Keratinocyte (primary cell): ENCODE results near the gene ZNF503. TPM values are rescaled to one million over a fixed set of nuclear protein-coding genes. Genes with fewer than 3 reads are reported as not detected.

ENCODE experiments used
- DNase-seq: peaks from one replicate; pipeline ENCODE4 v3.0.0-alpha.2; 2011; ENCODE audit warnings: low read depth, missing footprints, low spot score
- FAIRE-seq: peaks from 2 replicates; lab custom pipeline; 2011; peaks lifted over from hg19 to GRCh38; lab: Jason Lieb, UNC
- H2AFZ ChIP-seq: 2 replicates; pipeline ENCODE4 v1.6.0; 2012; ENCODE audit warnings: low read length, control low read depth, inconsistent platforms; ENCODE audit not compliant: control insufficient read depth
- H3K27ac ChIP-seq: 2 replicates; pipeline ENCODE4 v1.5.1; 2011; ENCODE audit warnings: low read length; ENCODE audit not compliant: control insufficient read depth, insufficient read depth
- H3K27me3 ChIP-seq: 3 replicates; pipeline ENCODE4 v1.6.0; 2011; ENCODE audit warnings: low read length; ENCODE audit not compliant: control insufficient read depth, insufficient read depth; ENCODE audit errors: extremely low read depth
- H3K36me3 ChIP-seq, 2 experiments: 2 replicates in 1 of 2; 3 replicates in 1 of 2; pipeline ENCODE4 v1.5.1; 2011; ENCODE audit warnings: low read length in 2 of 2, mild to moderate bottlenecking in 1 of 2; ENCODE audit not compliant: control insufficient read depth in 2 of 2, insufficient read depth in 2 of 2; ENCODE audit errors: extremely low read depth in 1 of 2
- H3K4me1 ChIP-seq: 3 replicates; pipeline ENCODE4 v1.5.1; 2011; ENCODE audit warnings: low read length; ENCODE audit not compliant: control insufficient read depth, insufficient read depth; ENCODE audit errors: extremely low read depth
- H3K4me2 ChIP-seq: 3 replicates; pipeline ENCODE4 v1.6.0; 2011; ENCODE audit warnings: low read depth, low read length; ENCODE audit not compliant: control insufficient read depth, insufficient read depth; ENCODE audit errors: extremely low read depth
- H3K4me3 ChIP-seq, 3 experiments: fragments of 200-600 bp in 1 of 3; sonication (generic) in 1 of 3; 2 replicates in 2 of 3; 3 replicates in 1 of 3; pipeline ENCODE4 v1.5.1; 2011 to 2016; ENCODE audit warnings: low read length in 3 of 3, mild to moderate bottlenecking in 3 of 3, control low read depth in 2 of 3, inconsistent platforms in 1 of 3, low read depth in 1 of 3, mixed read lengths in 1 of 3, mixed run types in 1 of 3, moderate library complexity in 1 of 3; ENCODE audit not compliant: control insufficient read depth in 2 of 3, insufficient read depth in 2 of 3; ENCODE audit errors: extremely low read depth in 1 of 3
- H3K79me2 ChIP-seq: 2 replicates; pipeline ENCODE4 v1.6.0; 2012; ENCODE audit warnings: low read length; ENCODE audit not compliant: control insufficient read depth, insufficient read depth
- H3K9ac ChIP-seq: 3 replicates; pipeline ENCODE4 v1.6.0; 2011; ENCODE audit warnings: low read length; ENCODE audit not compliant: control insufficient read depth, insufficient read depth; ENCODE audit errors: extremely low read depth
- H3K9me1 ChIP-seq: 3 replicates; pipeline ENCODE4 v1.6.0; 2011; ENCODE audit warnings: low read length; ENCODE audit not compliant: control insufficient read depth, insufficient read depth; ENCODE audit errors: extremely low read depth
- H3K9me3 ChIP-seq: 2 replicates; pipeline ENCODE4 v1.5.1; 2012; ENCODE audit warnings: low read depth, low read length; ENCODE audit not compliant: control insufficient read depth
- H4K20me1 ChIP-seq: 3 replicates; pipeline ENCODE4 v1.6.0; 2011; ENCODE audit warnings: low read length; ENCODE audit not compliant: control insufficient read depth, insufficient read depth; ENCODE audit errors: extremely low read depth
- CTCF ChIP-seq, 3 experiments: IDR thresholded peaks in 1 of 3; conservative IDR thresholded peaks in 1 of 3; optimal IDR thresholded peaks in 1 of 3; 2 replicates in 2 of 3; 3 replicates in 1 of 3; pipeline versions ENCODE3 to v1.5.1; 2011; ENCODE audit warnings: low read length in 3 of 3, mild to moderate bottlenecking in 3 of 3, moderate library complexity in 2 of 3, control low read depth in 1 of 3, inconsistent platforms in 1 of 3; ENCODE audit not compliant: insufficient read depth in 2 of 3; ENCODE audit errors: extremely low read depth in 1 of 3
- EZH2 ChIP-seq: IDR thresholded peaks from one replicate; pipeline ENCODE4 v1.6.1; 2012; ENCODE audit warnings: inconsistent platforms, mild to moderate bottlenecking, low read length, moderate library complexity
- dilution Hi-C: fragments of 300-500 bp; cut with MboI; formaldehyde crosslinking; loops from one replicate; pipeline ENCODE4 v1.7.0; 2020; ENCODE audit warnings: low sequenced_read_pairs; ENCODE audit not compliant: extremely low pct_ligation_motif_present
- polyA plus RNA-seq, 5 experiments: library from polyadenylated mRNA; depleted of rRNA in 3 of 5; stranded (reverse) in 3 of 5; stranded (forward) in 1 of 5; unstranded in 1 of 5; fragments of >200 nt; gene quantifications; 1 replicate in 1 of 5; 2 replicates in 3 of 5; 3 replicates in 1 of 5; pipeline versions ENCODE4 v1.2.1 to v1.2.3, GENCODE V29; 2011 to 2012; ENCODE audit warnings: missing spikeins in 2 of 5, low read depth in 1 of 5, low replicate concordance in 1 of 5

Gene ZNF503
- polyA plus RNA-seq, 1 donor (not counting 4 experiments of a cell fraction or from before 2014, with no cell fraction given) = 1.5 TPM

- dilution Hi-C loops = no loop called here
- TF ChIP-seq CTCF (optimal IDR thresholded peaks at IDR 0.05 in 1 of 3, IDR thresholded peaks at IDR 0.05 in 1 of 3, conservative IDR thresholded peaks at IDR 0.05 in 1 of 3; ENCODE audit: extremely low read depth in 1 of 3, insufficient read depth in 2 of 3, low read length in 3 of 3) (no peak), EZH2 (no peak)
Observed at GRCh38 chr10:75351637-75352036, 49.9 kb downstream of the ZNF503 start.

GRCh38 chr10:75350791-75351190 lies 50.8 kb downstream of the ZNF503 start:
- Histone ChIP-seq H3K4me1 (peaks cover 8% of the 10 kb centered on the region), H3K9me3 (peaks cover under 1% of the 10 kb centered on the region), H3K36me3 (no peaks in the 10 kb centered on the region), H4K20me1 (no peaks in the 10 kb centered on the region), H2AFZ (no peak overlapping the region), H3K27ac (no peak overlapping the region), H3K4me2 (no peak overlapping the region), H3K79me2 (no peaks in the 10 kb centered on the region), H3K9ac (no peak overlapping the region), H3K9me1 (no peaks in the 10 kb centered on the region), H3K4me3 (no peak overlapping the region), H3K27me3 (no peaks in the 10 kb centered on the region)
- dilution Hi-C loops = no loop called here
- FAIRE-seq (peak; percentile 84), DNase-seq (peak; percentile 23)
- TF ChIP-seq EZH2 (no peak), CTCF (optimal IDR thresholded peaks at IDR 0.05 in 1 of 3, IDR thresholded peaks at IDR 0.05 in 1 of 3, conservative IDR thresholded peaks at IDR 0.05 in 1 of 3; ENCODE audit: extremely low read depth in 1 of 3, insufficient read depth in 2 of 3, low read length in 3 of 3) (no peak)

More at GRCh38 chr10:75351637-75352036, 49.9 kb downstream of the ZNF503 start:
- no peaks in the 10 kb centered on the region for H4K20me1 ChIP-seq
- H3K36me3 ChIP-seq = no peaks in the 10 kb centered on the region
- H3K79me2 ChIP-seq = no peaks in the 10 kb centered on the region
- no peak overlapping the region for H3K27ac ChIP-seq
- no peaks in the 10 kb centered on the region for H3K9me1 ChIP-seq
- no peak overlapping the region for H3K4me2 ChIP-seq
- H3K9me3 ChIP-seq = peaks cover 2% of the 10 kb centered on the region
- H3K27me3 ChIP-seq = no peaks in the 10 kb centered on the region
- no peak overlapping the region for H3K9ac ChIP-seq
- no peak overlapping the region for H2AFZ ChIP-seq
- FAIRE-seq = no peak
- H3K4me3 ChIP-seq = no peak overlapping the region
- no peak for DNase-seq
- H3K4me1 ChIP-seq = peaks cover 8% of the 10 kb centered on the region

Other genes with a start within 250 kb of the ZNF503 start
- gene VDAC2, start 191.0 kb downstream of the ZNF503 start, polyA plus RNA-seq = 82.5 to 218 TPM (median 152 TPM) in 3 replicates
- gene COMTD1, start 165.8 kb downstream of the ZNF503 start, polyA plus RNA-seq = 6.2 to 12.8 TPM (median 6.8 TPM) in 3 replicates
- gene LRMDA, start 29.9 kb upstream of the ZNF503 start, polyA plus RNA-seq = 0.46 TPM in 1 of 3 replicates, not detected in the others